Esophagus squamous epithelium (tissue), 5 donors: Measurements from ENCODE around the gene FAM3B. TPM values are rescaled to one million over a fixed set of nuclear protein-coding genes. Genes with fewer than 3 reads are reported as not detected.
A peak's percentile ranks its signal among the peaks of the same experiment; 100 is the strongest.
"Not testable (repeated sequence)": the region's sequence is repeated elsewhere in the genome, so short reads cannot be mapped to it uniquely, and the experiment has no call there.

ENCODE experiments used
- DNase-seq: peaks from one replicate; lab custom pipeline; 2025; lab: John Stamatoyannopoulos, UW
- H3K27ac ChIP-seq, 4 donors: fragments of 200-600 bp; sonication (generic); one replicate each; pipeline ENCODE4 v1.5.1; 2016 to 2019; ENCODE audit warnings: mild to moderate bottlenecking in 1 of 4
- H3K27me3 ChIP-seq, 4 donors: fragments of 200-600 bp; sonication (generic); 1 replicate in 3 of 4; 2 replicates in 1 of 4; pipeline versions ENCODE4 v1.5.1 to v1.6.0; 2017 to 2021; ENCODE audit warnings: antibody characterized with exemption in 1 of 4
- H3K36me3 ChIP-seq, 3 donors: fragments of 200-600 bp; sonication (generic); one replicate each; pipeline ENCODE4 v1.5.1; 2016 to 2019
- H3K4me1 ChIP-seq, 3 donors: fragments of 200-600 bp; sonication (generic); one replicate each; pipeline ENCODE4 v1.5.1; 2017 to 2019
- H3K4me3 ChIP-seq, 4 donors: fragments of 200-600 bp; sonication (generic); 1 replicate in 3 of 4; 2 replicates in 1 of 4; pipeline ENCODE4 v1.5.1; 2016 to 2019; ENCODE audit warnings: mild to moderate bottlenecking in 2 of 4, moderate library complexity in 1 of 4
- H3K9me3 ChIP-seq, 3 donors: fragments of 200-600 bp; sonication (generic); one replicate each; pipeline ENCODE4 v1.5.1; 2016 to 2019
- CTCF ChIP-seq, 6 experiments: fragments of 450-650 bp in 4 of 6; fragments of 200-600 bp in 2 of 6; sonication (generic) in 2 of 6; IDR thresholded peaks; one replicate each; pipeline ENCODE4 v1.5.1; 2016 to 2019; ENCODE audit warnings: antibody characterized with exemption in 6 of 6, mild to moderate bottlenecking in 4 of 6, moderate library complexity in 4 of 6
- POLR2A ChIP-seq, 4 donors: fragments of 450-650 bp; IDR thresholded peaks; one replicate each; pipeline ENCODE4 v1.6.1; 2017; ENCODE audit warnings: antibody characterized with exemption in 4 of 4, mild to moderate bottlenecking in 4 of 4, moderate library complexity in 3 of 4
- WGBS, 2 donors: methylation state at CpG; one replicate each; pipeline ENCODE4 v1.1.5; 2018; 5-methylcytosine and 5-hydroxymethylcytosine counted together
- intact Hi-C: fragments of 100-400 bp; cut with DNase I; formaldehyde crosslinking; loops from one replicate; pipeline ENCODE4 v1.15.0; 2022
- total RNA-seq, 4 donors: library from RNA; depleted of rRNA; stranded (reverse); fragments of >200 nt; gene quantifications; one replicate each; pipeline ENCODE4 v1.1.0, GENCODE V29; 2016
- donor health status: DM: yes; HTN: yes; CAD: no.

Gene FAM3B
- total RNA-seq, 4 donors from 2014 or later = 14.8 to 83.8 (median 38.6) TPM

DNA sequence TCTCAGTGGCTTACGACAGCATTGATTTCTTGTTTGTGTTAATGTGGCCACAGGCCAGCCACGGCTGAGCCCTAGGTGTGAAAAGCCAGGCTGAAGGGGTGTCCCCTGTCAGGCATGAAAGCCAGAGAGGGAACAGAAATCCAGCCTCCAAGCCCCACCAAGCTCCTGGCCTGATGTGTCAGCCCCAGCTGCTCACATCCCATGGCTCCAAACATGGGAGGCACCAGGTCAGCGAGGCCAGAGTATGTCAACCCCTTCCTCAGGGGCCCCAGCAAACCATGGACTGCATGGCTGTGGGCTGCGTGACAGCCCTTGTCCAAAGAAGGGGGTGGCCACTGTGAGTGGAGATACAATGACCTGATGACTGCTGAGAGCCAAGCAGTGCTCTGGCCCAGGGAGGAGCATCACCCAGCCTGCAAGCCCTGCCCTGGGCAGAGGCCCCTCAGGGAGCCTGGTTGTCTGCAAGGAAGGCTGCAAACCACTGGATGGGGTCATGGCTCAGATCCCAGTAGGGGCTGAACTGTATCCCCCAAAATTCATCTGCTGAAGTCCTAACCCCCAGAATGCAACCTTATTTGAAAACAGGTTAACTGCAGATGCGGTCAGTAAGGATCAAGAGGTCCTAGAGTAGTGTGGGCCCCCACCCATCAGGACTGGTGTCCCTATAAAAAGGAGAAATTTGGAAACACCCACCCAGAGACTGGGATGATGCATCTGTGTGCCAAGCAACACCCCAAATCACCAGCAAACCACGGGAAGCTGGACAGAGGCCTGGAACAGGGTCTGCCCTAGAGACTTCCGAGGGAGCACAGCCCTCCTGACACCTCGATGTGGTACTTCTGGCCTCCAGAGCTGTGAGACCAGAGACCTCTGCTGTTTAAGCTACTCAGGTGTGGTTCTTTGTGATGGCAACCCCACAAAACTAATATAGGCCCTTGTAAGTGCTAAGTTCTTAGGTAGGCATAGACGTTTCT is 41.9 kb downstream of the FAM3B start:
- Histone ChIP-seq H3K27me3 (no peaks in the 10 kb centered on the region), H3K4me1 (peaks cover under 1 to 40% (median 25%) of the 10 kb centered on the region in 3 donors), H3K27ac (no peak overlapping the region), H3K4me3 (no peak overlapping the region), H3K36me3 (no peaks in the 10 kb centered on the region), H3K9me3 (no peaks in the 10 kb centered on the region)
- no peak for DNase-seq
- WGBS, 2 donors = 71 to 78% methylated on average over 6 to 7 of the region's 9 CpGs
- intact Hi-C loops = no loop called here
- no peak for TF ChIP-seq POLR2A (IDR thresholded peaks at IDR 0.05)
- no peak for TF ChIP-seq CTCF (IDR thresholded peaks at IDR 0.05)

- peaks cover 8 to 49% (median 32%) of the 10 kb centered on the region in 3 donors for H3K4me1 ChIP-seq
- H3K4me3 ChIP-seq = no peak overlapping the region
- H3K27me3 ChIP-seq = no peaks in the 10 kb centered on the region
- no peak for DNase-seq
- no peaks in the 10 kb centered on the region for H3K36me3 ChIP-seq
- H3K9me3 ChIP-seq = no peaks in the 10 kb centered on the region
- 72 to 81% methylated on average over 8 to 9 of the region's 12 CpGs for WGBS, 2 donors
- TF ChIP-seq CTCF (IDR thresholded peaks at IDR 0.05) (no peak), POLR2A (IDR thresholded peaks at IDR 0.05) (no peak)
- peak overlapping the region in 2 of 4 donors; percentile 79 to 90 for H3K27ac ChIP-seq
- intact Hi-C loops = no loop called here
Observed at GRCh38 chr21:41359286-41359685, 42.7 kb downstream of the FAM3B start.

- H3K27me3 ChIP-seq, DNase-seq, H3K36me3 ChIP-seq, intact Hi-C loops, H3K9me3 ChIP-seq, H3K4me3 ChIP-seq: not testable (repeated sequence)
- WGBS, 2 donors = 77 to 87% methylated on average over 4 of the region's 4 CpGs
- H3K27ac ChIP-seq = peak overlapping the region in 3 of 4 donors; percentile 50 to 90 (median 79)
- peaks cover 12 to 53% (median 32%) of the 10 kb centered on the region in 3 donors for H3K4me1 ChIP-seq
Observed at GRCh38 chr21:41359754-41360071, 43.1 kb downstream of the FAM3B start.

DNA sequence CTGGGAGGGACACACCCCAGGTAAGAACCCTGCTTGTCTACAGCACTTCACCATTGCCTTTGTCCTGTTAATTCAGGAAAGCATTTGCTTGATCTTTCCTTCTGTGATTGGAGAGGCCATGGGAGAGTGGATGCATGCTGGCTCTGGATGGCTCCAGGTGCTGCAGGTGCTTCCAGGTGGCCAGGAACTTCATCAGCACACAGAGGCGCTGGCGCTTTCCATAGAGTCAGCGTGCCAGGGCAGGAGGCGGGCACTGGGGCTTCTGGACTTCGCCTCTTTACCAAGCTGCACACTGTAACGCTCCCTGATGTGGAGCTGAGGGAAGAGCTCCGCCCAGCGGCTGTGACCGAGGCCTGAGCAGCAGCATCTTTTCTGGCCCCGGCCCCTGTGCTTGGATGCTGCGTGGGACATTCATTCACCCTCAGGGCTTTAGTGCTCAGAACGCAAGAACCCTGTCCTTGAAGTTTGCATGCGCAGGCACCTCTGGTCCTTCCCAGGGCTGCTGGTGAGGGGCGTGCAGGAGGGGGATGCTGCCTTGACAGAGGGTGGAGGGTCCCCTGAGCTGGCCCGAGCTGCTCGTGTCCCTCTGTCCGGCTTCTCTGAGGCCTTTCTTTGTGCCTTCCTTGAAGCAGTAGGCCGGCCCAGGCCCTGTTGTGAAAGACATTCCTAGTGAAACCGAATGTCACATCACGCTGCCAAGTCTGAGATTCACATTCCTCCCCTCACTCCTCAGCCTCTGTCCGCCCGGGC is 43.6 kb downstream of the FAM3B start:
- WGBS, 2 donors = 62 to 74% methylated on average over 7 to 11 of the region's 22 CpGs
- H3K27ac ChIP-seq = peak overlapping the region; percentile 50 to 93 (median 84)
- intact Hi-C loops = no loop called here
- DNase-seq = no peak
- H3K36me3 ChIP-seq = no peaks in the 10 kb centered on the region
- TF ChIP-seq CTCF (IDR thresholded peaks at IDR 0.05) = peak in 1 of 6 experiments; percentile 44
- TF ChIP-seq POLR2A (IDR thresholded peaks at IDR 0.05) = peak in 1 of 4 donors; percentile 2
- H3K9me3 ChIP-seq = no peaks in the 10 kb centered on the region
- H3K27me3 ChIP-seq = no peaks in the 10 kb centered on the region
- H3K4me1 ChIP-seq = peaks cover 15 to 58% (median 32%) of the 10 kb centered on the region in 3 donors
- H3K4me3 ChIP-seq = no peak overlapping the region

GRCh38 chr21:41361053-41361785 is 44.6 kb downstream of the FAM3B start:
- TF ChIP-seq POLR2A (IDR thresholded peaks at IDR 0.05) = no peak
- no peak for TF ChIP-seq CTCF (IDR thresholded peaks at IDR 0.05)
- WGBS, 2 donors = 89 to 91% methylated on average over 8 to 9 of the region's 16 CpGs
- H3K27me3 ChIP-seq = no peaks in the 10 kb centered on the region
- H3K9me3 ChIP-seq = no peaks in the 10 kb centered on the region
- H3K4me1 ChIP-seq = peaks cover 15 to 68% (median 32%) of the 10 kb centered on the region in 3 donors
- H3K27ac ChIP-seq = peak overlapping the region; percentile 74 to 93 (median 84)
- peak overlapping the region in 3 of 4 donors; percentile 37 to 65 (median 44) for H3K4me3 ChIP-seq
- intact Hi-C loops = no loop called here
- no peaks in the 10 kb centered on the region for H3K36me3 ChIP-seq
- DNase-seq = no peak
